Peyer's patch (tissue), 4 donors: ENCODE results near the gene RFESD.

Experiments
- POLR2A ChIP-seq, 2 donors: fragments of 450-650 bp; IDR thresholded peaks; one replicate each; pipeline ENCODE4 v1.5.1; 2017; ENCODE audit warnings: antibody characterized with exemption in 2 of 2, mild to moderate bottlenecking in 2 of 2, moderate library complexity in 2 of 2
- TF ChIP-seq, protein P1 (sequence below), 6 experiments: fragments of 450-650 bp in 4 of 6; fragments of 200-600 bp in 2 of 6; sonication (generic) in 1 of 6; IDR thresholded peaks; one replicate each; pipeline ENCODE4 v1.5.1; 2017 to 2019; ENCODE audit warnings: antibody characterized with exemption in 6 of 6, mild to moderate bottlenecking in 3 of 6, moderate library complexity in 1 of 6

DNA sequence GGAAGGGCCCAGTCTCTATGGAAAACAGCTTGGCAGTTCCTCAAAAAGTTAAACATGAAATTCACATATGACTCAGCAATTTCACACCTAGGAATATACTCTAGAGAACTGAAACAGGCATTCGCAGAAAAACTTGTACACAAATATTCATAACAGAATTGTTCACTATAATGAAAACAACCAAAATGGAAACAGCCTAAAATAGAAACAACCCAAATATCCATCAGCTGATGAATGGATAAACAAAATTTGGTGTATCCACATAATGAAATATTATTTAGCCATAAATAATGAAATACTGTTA, 31.5 kb upstream of the RFESD start:
- TF ChIP-seq, protein P1, sequence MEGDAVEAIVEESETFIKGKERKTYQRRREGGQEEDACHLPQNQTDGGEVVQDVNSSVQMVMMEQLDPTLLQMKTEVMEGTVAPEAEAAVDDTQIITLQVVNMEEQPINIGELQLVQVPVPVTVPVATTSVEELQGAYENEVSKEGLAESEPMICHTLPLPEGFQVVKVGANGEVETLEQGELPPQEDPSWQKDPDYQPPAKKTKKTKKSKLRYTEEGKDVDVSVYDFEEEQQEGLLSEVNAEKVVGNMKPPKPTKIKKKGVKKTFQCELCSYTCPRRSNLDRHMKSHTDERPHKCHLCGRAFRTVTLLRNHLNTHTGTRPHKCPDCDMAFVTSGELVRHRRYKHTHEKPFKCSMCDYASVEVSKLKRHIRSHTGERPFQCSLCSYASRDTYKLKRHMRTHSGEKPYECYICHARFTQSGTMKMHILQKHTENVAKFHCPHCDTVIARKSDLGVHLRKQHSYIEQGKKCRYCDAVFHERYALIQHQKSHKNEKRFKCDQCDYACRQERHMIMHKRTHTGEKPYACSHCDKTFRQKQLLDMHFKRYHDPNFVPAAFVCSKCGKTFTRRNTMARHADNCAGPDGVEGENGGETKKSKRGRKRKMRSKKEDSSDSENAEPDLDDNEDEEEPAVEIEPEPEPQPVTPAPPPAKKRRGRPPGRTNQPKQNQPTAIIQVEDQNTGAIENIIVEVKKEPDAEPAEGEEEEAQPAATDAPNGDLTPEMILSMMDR (IDR thresholded peaks at IDR 0.05) = no peak
- TF ChIP-seq POLR2A (IDR thresholded peaks at IDR 0.05) = no peak
